Kidney (tissue), 14 donors: Measurements from ENCODE around the gene ELF5. TPM values are rescaled to one million over a fixed set of nuclear protein-coding genes. Genes with fewer than 3 reads are reported as not detected.

Source experiments
- DNase-seq, 5 donors: peaks; one replicate each; pipeline ENCODE4 v3.0.0-alpha.2; 2013 to 2020
- FAIRE-seq: peaks from 2 replicates; lab custom pipeline; 2012; peaks lifted over from hg19 to GRCh38; lab: Jason Lieb, UNC
- H3K27ac ChIP-seq, 2 donors: one replicate each; pipeline ENCODE4 v1.7.0; 2013; ENCODE audit warnings: low read depth in 2 of 2, low read length in 2 of 2, inconsistent platforms in 1 of 2
- H3K27me3 ChIP-seq: one replicate; pipeline ENCODE4 v1.7.1; 2013; ENCODE audit warnings: low read length, inconsistent platforms; ENCODE audit not compliant: control insufficient read depth, insufficient read depth
- H3K36me3 ChIP-seq, 3 donors: one replicate each; pipeline versions ENCODE4 v1.7.0 to v1.7.1; 2013; ENCODE audit warnings: low read length in 3 of 3, control low read depth in 1 of 3, inconsistent platforms in 1 of 3; ENCODE audit not compliant: insufficient read depth in 3 of 3, control insufficient read depth in 2 of 3
- H3K4me1 ChIP-seq, 3 donors: one replicate each; pipeline versions ENCODE4 v1.7.0 to v1.7.1; 2013; ENCODE audit warnings: low read length in 3 of 3, inconsistent platforms in 1 of 3, low read depth in 1 of 3; ENCODE audit not compliant: control insufficient read depth in 2 of 3, insufficient read depth in 2 of 3
- H3K4me3 ChIP-seq, 3 donors: one replicate each; pipeline versions ENCODE4 v1.7.0 to v1.8.1; 2013; ENCODE audit warnings: low read length in 3 of 3, control low read depth in 1 of 3, inconsistent platforms in 1 of 3
- H3K9ac ChIP-seq, 3 donors: one replicate each; pipeline versions ENCODE4 v1.7.0 to v1.7.1; 2013; ENCODE audit warnings: low read length in 3 of 3, control low read depth in 1 of 3, inconsistent platforms in 1 of 3
- H3K9me3 ChIP-seq, 3 donors: one replicate each; pipeline versions ENCODE4 v1.7.0 to v1.7.1; 2013; ENCODE audit warnings: low read length in 3 of 3, control low read depth in 1 of 3, inconsistent platforms in 1 of 3; ENCODE audit not compliant: control insufficient read depth in 2 of 3, insufficient read depth in 1 of 3
- intact Hi-C: fragments of 100-400 bp; cut with DNase I; formaldehyde crosslinking; loops from one replicate; pipeline ENCODE4 v1.11.1; 2022
- polyA plus RNA-seq: library from polyadenylated mRNA; stranded (reverse); fragments of 350-450 nt; fragmentation: Illumina TruSeq; extraction: RNeasy Lipid Tissue Mini Kit (QIAGEN cat#74804); gene quantifications from one replicate; pipeline ENCODE4 v1.2.3, GENCODE V29; 2014; ENCODE audit warnings: low read depth, low replicate concordance; ENCODE audit not compliant: insufficient read depth
- total RNA-seq: library from RNA; stranded (reverse); fragmentation: NEBNext Ultra II Directional; extraction: Animal tissue kit (Norgen Biotek cat#: 25700); gene quantifications from one replicate; pipeline ENCODE4 v1.2.1, GENCODE V29; 2021
- TF ChIP-seq, protein P1 (sequence below): IDR thresholded peaks from 3 replicates; pipeline ENCODE4 v1.5.1; 2012; ENCODE audit warnings: mild to moderate bottlenecking, moderate library complexity, borderline replicate concordance; ENCODE audit not compliant: insufficient read depth; ENCODE audit errors: extremely low read depth
- donor health status: control.
- donor health status: control.
- donor health status: control.
- donor health status: control.
- donor health status: control.
- donor health status: DM: yes; HTN: yes; CAD: no.
- donor health status: Normal renal cell carcinoma (clear cell type).

The ELF5 gene
- total and polyA plus RNA-seq, 2 donors from 2014 or later = 0.94 to 18.9 TPM

DNA sequence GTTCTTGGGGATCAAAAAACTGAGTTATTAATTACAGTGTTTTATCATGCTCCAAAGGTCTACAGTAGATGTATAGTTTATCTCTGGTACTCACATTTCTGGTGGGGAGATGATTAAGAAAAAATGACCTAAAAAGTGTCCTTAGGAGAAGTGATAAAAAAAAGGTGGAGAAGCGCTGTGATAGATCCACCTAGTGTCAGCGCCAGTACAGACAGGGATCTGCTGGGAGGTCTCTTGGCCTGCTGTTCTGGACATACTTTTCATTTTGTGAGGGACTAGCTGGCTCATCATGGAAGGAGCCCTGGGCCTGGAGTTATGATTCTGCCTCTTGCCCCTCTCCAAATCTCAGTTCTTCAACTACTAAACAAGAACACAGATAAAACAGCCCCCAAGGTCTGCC, 2.9 kb downstream of the ELF5 start:
- FAIRE-seq (no peak), DNase-seq (no peak)
- TF ChIP-seq, protein P1, sequence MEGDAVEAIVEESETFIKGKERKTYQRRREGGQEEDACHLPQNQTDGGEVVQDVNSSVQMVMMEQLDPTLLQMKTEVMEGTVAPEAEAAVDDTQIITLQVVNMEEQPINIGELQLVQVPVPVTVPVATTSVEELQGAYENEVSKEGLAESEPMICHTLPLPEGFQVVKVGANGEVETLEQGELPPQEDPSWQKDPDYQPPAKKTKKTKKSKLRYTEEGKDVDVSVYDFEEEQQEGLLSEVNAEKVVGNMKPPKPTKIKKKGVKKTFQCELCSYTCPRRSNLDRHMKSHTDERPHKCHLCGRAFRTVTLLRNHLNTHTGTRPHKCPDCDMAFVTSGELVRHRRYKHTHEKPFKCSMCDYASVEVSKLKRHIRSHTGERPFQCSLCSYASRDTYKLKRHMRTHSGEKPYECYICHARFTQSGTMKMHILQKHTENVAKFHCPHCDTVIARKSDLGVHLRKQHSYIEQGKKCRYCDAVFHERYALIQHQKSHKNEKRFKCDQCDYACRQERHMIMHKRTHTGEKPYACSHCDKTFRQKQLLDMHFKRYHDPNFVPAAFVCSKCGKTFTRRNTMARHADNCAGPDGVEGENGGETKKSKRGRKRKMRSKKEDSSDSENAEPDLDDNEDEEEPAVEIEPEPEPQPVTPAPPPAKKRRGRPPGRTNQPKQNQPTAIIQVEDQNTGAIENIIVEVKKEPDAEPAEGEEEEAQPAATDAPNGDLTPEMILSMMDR = no peak
- Histone ChIP-seq H3K27me3 (no peaks in the 10 kb centered on the region), H3K27ac (no peak overlapping the region), H3K36me3 (no peaks in the 10 kb centered on the region), H3K4me1 (no peaks in the 10 kb centered on the region), H3K9me3 (no peaks in the 10 kb centered on the region), H3K4me3 (no peak overlapping the region), H3K9ac (no peak overlapping the region)
- intact Hi-C loops = no loop called here

GRCh38 chr11:34510218-34510617, 3.4 kb downstream of the ELF5 start:
- no peak for DNase-seq
- FAIRE-seq = no peak
- TF ChIP-seq, protein P1 = no peak
- Histone ChIP-seq H3K9ac (no peak overlapping the region), H3K27ac (no peak overlapping the region), H3K27me3 (no peaks in the 10 kb centered on the region), H3K9me3 (no peaks in the 10 kb centered on the region), H3K36me3 (no peaks in the 10 kb centered on the region), H3K4me1 (no peaks in the 10 kb centered on the region), H3K4me3 (no peak overlapping the region)
- intact Hi-C loops = no loop called here

GRCh38 chr11:34509336-34509876, 4.2 kb downstream of the ELF5 start:
- Histone ChIP-seq H3K9ac (no peak overlapping the region), H3K27ac (no peak overlapping the region), H3K27me3 (no peaks in the 10 kb centered on the region), H3K36me3 (no peaks in the 10 kb centered on the region), H3K9me3 (no peaks in the 10 kb centered on the region), H3K4me3 (no peak overlapping the region), H3K4me1 (no peaks in the 10 kb centered on the region)
- FAIRE-seq = no peak
- no peak for DNase-seq
- intact Hi-C loops = no loop called here
- TF ChIP-seq, protein P1 = no peak

- Histone ChIP-seq H3K4me1 (no peaks in the 10 kb centered on the region), H3K4me3 (no peak overlapping the region), H3K27me3 (no peaks in the 10 kb centered on the region), H3K9ac (no peak overlapping the region), H3K27ac (no peak overlapping the region), H3K36me3 (no peaks in the 10 kb centered on the region), H3K9me3 (no peaks in the 10 kb centered on the region)
- intact Hi-C loops = no loop called here
- no peak for FAIRE-seq
- DNase-seq = no peak
- TF ChIP-seq, protein P1 = no peak
Observed at GRCh38 chr11:34508524-34508923, 5.1 kb downstream of the ELF5 start.
